ENCODE measurements around the gene GSTA4. TPM values are rescaled to one million over a fixed set of nuclear protein-coding genes. Genes with fewer than 3 reads are reported as not detected.
"Not testable (repeated sequence)": the region's sequence is repeated elsewhere in the genome, so short reads cannot be mapped to it uniquely, and the experiment has no call there.

GSTA4 gene
- total RNA-seq, 8 experiments from 2014 or later, result 62.5 to 152 (median 108) TPM

DNA sequence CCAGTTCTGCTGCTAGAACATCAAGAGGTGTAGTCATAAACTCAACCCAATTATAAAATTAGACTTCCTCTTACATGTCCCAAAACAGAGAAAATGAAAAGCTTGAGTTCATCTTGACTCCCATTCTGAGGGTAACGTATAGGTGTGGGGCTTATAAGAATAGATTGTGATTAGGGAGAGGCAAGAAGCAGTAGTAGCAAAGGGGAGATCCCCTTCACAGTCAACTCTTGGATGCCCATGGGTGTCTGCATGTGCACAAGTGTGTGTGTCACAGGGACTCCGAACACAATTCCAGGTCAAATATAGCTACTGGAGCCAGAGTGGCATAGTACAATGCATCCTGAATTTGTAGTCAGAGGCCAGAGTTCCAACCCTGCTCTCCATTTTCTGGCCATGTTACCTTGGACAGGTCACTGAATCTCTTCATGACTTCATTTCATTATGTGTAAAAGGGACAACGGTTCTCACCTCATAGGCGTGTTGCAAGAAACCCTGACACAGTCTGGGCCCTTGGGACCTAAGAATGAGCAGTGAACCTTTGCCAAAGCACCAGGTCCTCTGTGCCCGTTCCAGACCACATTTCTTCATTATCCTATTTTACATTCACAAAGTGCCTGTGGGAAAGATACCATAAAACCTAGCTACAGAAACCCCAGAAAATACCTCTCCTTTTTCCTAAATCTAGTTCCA, 11.8 kb downstream of the GSTA4 start:
- in situ Hi-C loops (cut with MboI; ENCODE audit: low pct_unique_long_range_greater_than_20kb in 2 of 9, low sequenced_read_pairs in 9 of 9, unreplicated experiment in 9 of 9), result loop anchor here in 1 of 9 experiments (25.0 kb wide), 1 partner anchor 396 kb away; the partner anchor contains the start of gene TRAM2
- no peaks in the 10 kb centered on the region for H3K4me1 ChIP-seq (replicated peaks in 1 of 2)
- no peak overlapping the region for H3K27ac ChIP-seq
- ATAC-seq (replicated peaks in 6 of 8), result no peak
- H3K4me3 ChIP-seq, result no peak overlapping the region
- 59 to 100% (median 92%) methylated on average over 1 to 5 of the region's 5 CpGs; no CpG with 5 or more reads in 1 of the 10 experiments for whole genome bisulfite sequencing, 10 experiments

GRCh38 chr6:52982680-52983079, 12.4 kb downstream of the GSTA4 start:
- in situ Hi-C loops (cut with MboI; ENCODE audit: low pct_unique_long_range_greater_than_20kb in 2 of 9, low sequenced_read_pairs in 9 of 9, unreplicated experiment in 9 of 9), result loop anchor here in 1 of 9 experiments (25.0 kb wide), 1 partner anchor 395 kb away; the partner anchor contains the start of gene TRAM2
- Histone ChIP-seq H3K4me3 (no peak overlapping the region), H3K4me1 (replicated peaks in 1 of 2) (no peaks in the 10 kb centered on the region), H3K27ac (no peak overlapping the region)
- no peak for ATAC-seq (replicated peaks in 6 of 8)
- 70 to 100% (median 98%) methylated on average over 1 to 3 of the region's 3 CpGs for WGBS, 10 experiments

- in situ Hi-C loops (cut with MboI; ENCODE audit: low pct_unique_long_range_greater_than_20kb in 2 of 9, low sequenced_read_pairs in 9 of 9, unreplicated experiment in 9 of 9), result loop anchor here in 1 of 9 experiments (25.0 kb wide), 1 partner anchor 394 kb away; the partner anchor contains the start of gene TRAM2
- ATAC-seq (replicated peaks in 6 of 8), result peak in 1 of 8 experiments; percentile 83
- Histone ChIP-seq H3K4me3 (no peak overlapping the region), H3K4me1 (replicated peaks in 1 of 2) (peaks cover 3 to 7% of the 10 kb centered on the region in 2 donors), H3K27ac (no peak overlapping the region)
Observed at GRCh38 chr6:52981222-52981900, 13.7 kb downstream of the GSTA4 start.

DNA sequence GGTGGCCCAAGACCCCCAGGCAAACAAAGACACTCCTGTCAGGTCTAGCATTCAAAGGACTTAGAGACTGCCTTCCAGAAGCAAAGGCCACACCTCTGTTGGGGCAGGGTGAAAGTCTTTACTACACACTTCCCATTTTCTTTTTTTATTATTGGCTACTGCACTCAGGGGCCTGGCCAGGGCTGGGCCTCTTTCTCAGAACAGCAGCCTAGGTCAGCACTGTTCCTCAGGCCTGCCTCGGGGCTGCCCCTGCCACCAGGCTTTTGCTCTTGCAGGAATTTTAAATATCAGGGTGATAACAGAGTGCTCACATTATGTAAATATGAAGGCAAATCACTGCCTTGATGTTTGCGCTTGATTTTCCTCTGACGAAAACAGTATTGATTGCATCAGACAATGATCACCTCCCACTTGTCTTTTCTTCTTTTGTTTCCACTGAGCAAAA, 18.5 kb downstream of the GSTA4 start:
- peak; percentile 33 to 84 (median 66) for ATAC-seq (replicated peaks in 6 of 8)
- Histone ChIP-seq H3K27ac (peak overlapping the region in 1 of 2 donors; percentile 56), H3K4me1 (replicated peaks in 1 of 2) (peaks cover 6 to 9% of the 10 kb centered on the region in 2 donors), H3K4me3 (no peak overlapping the region)
- in situ Hi-C loops (cut with MboI; ENCODE audit: low pct_unique_long_range_greater_than_20kb in 2 of 9, low sequenced_read_pairs in 9 of 9, unreplicated experiment in 9 of 9), result loop anchor here in 1 of 9 experiments (25.0 kb wide), 1 partner anchor 389 kb away; the partner anchor contains the start of gene TRAM2
- WGBS, 10 experiments, result 25 to 100% (median 46%) methylated on average over 1 to 3 of the region's 3 CpGs

DNA sequence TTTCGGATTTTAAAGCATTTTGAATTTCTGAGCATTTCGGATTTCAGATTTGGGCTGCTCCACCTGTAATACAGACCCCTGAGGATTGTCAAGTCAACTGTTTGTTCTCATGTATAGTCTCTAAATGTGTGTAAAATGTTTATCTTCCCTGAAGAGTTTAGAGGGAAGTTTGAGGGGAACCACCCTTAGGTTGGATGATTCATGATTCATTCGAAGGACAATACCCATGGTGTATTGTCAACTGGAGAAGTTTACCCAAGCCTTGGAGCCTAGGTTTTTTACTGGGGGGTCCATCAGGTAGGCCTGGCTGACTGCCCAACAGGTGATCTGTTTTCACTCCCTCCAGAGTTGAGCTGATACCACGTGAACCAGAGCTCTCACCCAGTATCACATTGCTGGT, 18.9 kb downstream of the GSTA4 start:
- WGBS, 10 experiments, result 62 to 93% (median 82%) methylated on average over 2 to 4 of the region's 4 CpGs; no CpG with 5 or more reads in 4 of the 10 experiments
- Histone ChIP-seq H3K27ac (no peak overlapping the region), H3K4me1 (replicated peaks in 1 of 2) (peaks cover 6 to 9% of the 10 kb centered on the region in 2 donors), H3K4me3 (no peak overlapping the region)
- in situ Hi-C loops (cut with MboI; ENCODE audit: low pct_unique_long_range_greater_than_20kb in 2 of 9, low sequenced_read_pairs in 9 of 9, unreplicated experiment in 9 of 9), result loop anchor here in 1 of 9 experiments (25.0 kb wide), 1 partner anchor 389 kb away; the partner anchor contains the start of gene TRAM2
- ATAC-seq (replicated peaks in 6 of 8), result peak in 3 of 8 experiments; percentile 4 to 51 (median 34)

DNA sequence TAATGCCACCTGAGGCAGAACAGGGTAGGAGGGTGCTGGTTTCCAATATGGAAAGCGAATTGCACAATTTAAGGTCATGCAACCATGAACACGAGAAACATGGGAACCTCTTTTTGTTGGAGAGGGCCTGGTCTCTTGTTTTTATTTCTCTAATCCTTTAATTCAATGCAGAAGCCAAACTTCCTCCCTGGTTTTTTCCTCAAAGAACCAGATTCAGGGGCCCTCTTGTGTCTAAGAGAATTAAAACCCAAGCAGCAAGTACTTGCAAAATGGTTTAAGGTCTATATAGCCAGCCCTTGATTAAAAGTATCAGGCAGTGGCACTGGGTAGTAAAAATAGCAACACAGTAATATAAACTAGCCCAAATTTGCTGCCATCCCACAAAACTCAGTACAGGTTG, 19.5 kb downstream of the GSTA4 start:
- Histone ChIP-seq H3K4me3 (no peak overlapping the region), H3K27ac (no peak overlapping the region), H3K4me1 (replicated peaks in 1 of 2) (peaks cover 6 to 9% of the 10 kb centered on the region in 2 donors)
- ATAC-seq (replicated peaks in 6 of 8), result no peak
- WGBS, 10 experiments, result 20 to 100% (median 80%) methylated on average over 1 to 2 of the region's 2 CpGs; no CpG with 5 or more reads in 1 of the 10 experiments
- in situ Hi-C loops (cut with MboI; ENCODE audit: low pct_unique_long_range_greater_than_20kb in 2 of 9, low sequenced_read_pairs in 9 of 9, unreplicated experiment in 9 of 9), result loop anchor here in 1 of 9 experiments (25.0 kb wide), 1 partner anchor 388 kb away; the partner anchor contains the start of gene TRAM2

- no peak for ATAC-seq (replicated peaks in 6 of 8)
- Histone ChIP-seq H3K4me1 (replicated peaks in 1 of 2) (peaks cover 6 to 9% of the 10 kb centered on the region in 2 donors), H3K4me3 (no peak overlapping the region), H3K27ac (no peak overlapping the region)
- in situ Hi-C loops (cut with MboI; ENCODE audit: low pct_unique_long_range_greater_than_20kb in 2 of 9, low sequenced_read_pairs in 9 of 9, unreplicated experiment in 9 of 9), result no loop called here
Observed at GRCh38 chr6:52972989-52973388, 22.1 kb downstream of the GSTA4 start.

GRCh38 chr6:52969359-52969758, 25.7 kb downstream of the GSTA4 start:
- 9 to 100% (median 72%) methylated on average over 1 to 2 of the region's 2 CpGs; no CpG with 5 or more reads in 4 of the 10 experiments for WGBS, 10 experiments
- Histone ChIP-seq H3K4me1 (replicated peaks in 1 of 2) (no peaks in the 10 kb centered on the region), H3K4me3 (no peak overlapping the region), H3K27ac (no peak overlapping the region)
- no peak for ATAC-seq (replicated peaks in 6 of 8)
- in situ Hi-C loops (cut with MboI; ENCODE audit: low pct_unique_long_range_greater_than_20kb in 2 of 9, low sequenced_read_pairs in 9 of 9, unreplicated experiment in 9 of 9), result no loop called here

DNA sequence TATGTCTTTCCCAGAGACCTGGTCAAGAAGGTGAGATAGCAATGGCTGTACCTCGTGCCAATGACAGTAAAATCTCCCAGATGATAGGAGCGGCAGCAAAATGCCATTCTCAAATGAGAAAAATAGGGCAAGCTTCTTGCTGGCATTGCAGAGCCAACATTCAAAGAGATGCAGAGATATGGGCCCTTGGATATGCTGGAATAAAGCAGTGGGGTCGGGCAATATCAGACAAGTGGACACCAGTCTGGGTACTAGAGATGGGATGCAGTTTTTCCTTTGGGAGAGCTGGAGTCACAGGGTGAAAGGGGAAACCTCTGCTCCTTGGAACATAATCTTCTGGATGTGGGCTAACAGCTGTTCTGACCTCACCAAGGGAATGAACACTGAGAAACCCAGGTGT, 29.0 kb downstream of the GSTA4 start:
- in situ Hi-C loops (cut with MboI; ENCODE audit: low pct_unique_long_range_greater_than_20kb in 2 of 9, low sequenced_read_pairs in 9 of 9, unreplicated experiment in 9 of 9), result no loop called here
- WGBS, 10 experiments, result 0 to 100% (median 83%) methylated on average over 1 to 3 of the region's 3 CpGs; no CpG with 5 or more reads in 3 of the 10 experiments
- no peak overlapping the region for H3K4me3 ChIP-seq

DNA sequence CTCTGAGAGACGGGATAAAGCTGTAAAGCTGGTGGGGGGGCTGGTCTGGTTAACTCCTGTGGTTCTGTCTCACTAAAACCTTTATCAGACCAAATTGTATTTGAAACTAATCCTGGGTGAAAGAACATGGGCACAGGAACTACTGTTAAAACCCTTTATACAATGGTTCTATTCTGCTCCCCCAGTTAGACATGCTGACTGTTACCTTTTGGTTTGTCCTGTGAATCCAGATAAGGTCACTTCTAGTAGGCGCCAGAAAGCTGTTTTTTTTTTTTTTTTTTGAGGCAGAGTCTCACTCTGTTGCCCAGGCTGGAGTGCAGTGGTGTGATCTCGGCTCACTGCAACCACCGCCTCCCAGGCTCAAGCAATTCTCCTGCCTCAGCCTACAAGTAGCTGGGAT, 29.7 kb downstream of the GSTA4 start:
- 0 to 92% (median 77%) methylated on average over 1 to 4 of the region's 4 CpGs; no CpG with 5 or more reads in 2 of the 10 experiments for WGBS, 10 experiments
- Histone ChIP-seq H3K4me1 (replicated peaks in 1 of 2) (no peaks in the 10 kb centered on the region), H3K27ac (no peak overlapping the region), H3K4me3 (no peak overlapping the region)
- ATAC-seq (replicated peaks in 6 of 8), result no peak
- in situ Hi-C loops (cut with MboI; ENCODE audit: low pct_unique_long_range_greater_than_20kb in 2 of 9, low sequenced_read_pairs in 9 of 9, unreplicated experiment in 9 of 9), result no loop called here

More for the DNA sequence above, 29.0 kb downstream of the GSTA4 start:
- no peak for ATAC-seq (replicated peaks in 6 of 8)
- H3K4me1 ChIP-seq (replicated peaks in 1 of 2), result no peaks in the 10 kb centered on the region
- no peak overlapping the region for H3K27ac ChIP-seq

DNA sequence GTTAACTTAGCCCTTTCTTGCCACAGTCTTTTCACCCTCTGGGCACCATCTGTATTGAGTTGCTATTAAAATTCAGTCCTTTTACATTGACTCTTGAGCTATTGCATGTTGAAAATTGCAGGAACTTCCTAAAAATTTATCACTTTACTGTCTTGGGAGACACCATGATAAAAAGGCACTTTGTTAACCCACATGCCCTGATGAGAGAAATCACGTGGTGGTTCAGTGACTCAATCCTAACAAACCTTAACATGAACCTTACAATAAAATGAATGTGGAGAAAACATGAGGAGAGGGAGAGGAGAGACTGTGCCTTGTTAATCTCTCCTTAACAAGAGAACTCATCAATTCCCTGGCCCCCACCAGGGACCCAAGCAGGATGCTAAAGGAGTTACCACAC, 30.8 kb downstream of the GSTA4 start:
- in situ Hi-C loops (cut with MboI; ENCODE audit: low pct_unique_long_range_greater_than_20kb in 2 of 9, low sequenced_read_pairs in 9 of 9, unreplicated experiment in 9 of 9), result no loop called here
- no peak overlapping the region for H3K27ac ChIP-seq

DNA sequence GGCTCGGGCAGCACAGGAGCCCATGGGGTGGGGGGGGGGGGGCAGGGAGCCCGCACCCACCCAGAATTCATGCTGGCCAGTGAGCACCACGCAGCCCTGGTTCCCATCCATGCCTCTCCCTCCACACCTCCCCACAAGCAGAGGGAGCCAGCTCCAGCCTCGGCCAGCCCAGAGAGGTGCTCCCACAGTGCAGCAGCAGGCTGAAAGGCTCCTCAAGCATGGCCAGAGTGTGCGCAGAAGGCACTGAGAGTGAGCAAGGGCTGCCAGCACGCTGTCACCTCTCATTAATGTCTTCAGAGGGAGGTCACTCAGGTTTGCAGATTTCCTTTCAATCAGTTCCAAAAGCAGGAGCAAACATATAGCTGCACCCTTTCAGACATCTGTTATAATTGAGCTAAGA, 32.4 kb downstream of the GSTA4 start:
- H3K4me3 ChIP-seq, result no peak overlapping the region
- no peaks in the 10 kb centered on the region for H3K4me1 ChIP-seq (replicated peaks in 1 of 2)
- H3K27ac ChIP-seq, result no peak overlapping the region
- WGBS, 10 experiments, result 83% methylated on average over 2 of the region's 6 CpGs; no CpG with 5 or more reads in 9 of the 10 experiments
- in situ Hi-C loops (cut with MboI; ENCODE audit: low pct_unique_long_range_greater_than_20kb in 2 of 9, low sequenced_read_pairs in 9 of 9, unreplicated experiment in 9 of 9), result no loop called here
- no peak for ATAC-seq (replicated peaks in 6 of 8)

More for the DNA sequence above, 30.8 kb downstream of the GSTA4 start:
- no peak for ATAC-seq (replicated peaks in 6 of 8)
- 0 to 80% (median 38%) methylated on average over 1 of the region's 1 CpG; no CpG with 5 or more reads in 4 of the 10 experiments for WGBS, 10 experiments
- no peaks in the 10 kb centered on the region for H3K4me1 ChIP-seq (replicated peaks in 1 of 2)
- H3K4me3 ChIP-seq, result no peak overlapping the region

DNA sequence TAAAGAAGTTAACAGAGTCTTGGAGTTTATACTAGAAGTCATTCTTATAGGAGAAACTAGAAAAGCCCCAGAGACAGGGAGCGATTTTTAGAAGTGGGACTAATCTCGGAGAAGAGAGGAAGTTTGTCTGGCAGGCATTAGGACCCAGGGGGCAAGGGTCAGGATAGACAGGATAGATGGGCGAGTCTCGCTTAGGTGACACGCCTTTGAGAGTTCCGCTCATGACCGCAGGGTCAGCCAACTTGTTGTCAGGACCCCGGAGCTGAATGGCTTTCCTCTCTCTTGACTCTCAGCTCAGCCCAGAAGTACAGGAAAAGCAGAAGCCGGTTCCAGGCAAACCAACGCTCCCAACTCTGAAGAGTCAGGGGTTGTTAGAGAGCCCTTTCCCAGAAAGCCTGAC, 34.1 kb downstream of the GSTA4 start:
- ATAC-seq (replicated peaks in 6 of 8), result not testable (repeated sequence)
- 44 to 100% (median 67%) methylated on average over 1 to 5 of the region's 10 CpGs; no CpG with 5 or more reads in 3 of the 10 experiments for WGBS, 10 experiments

More for the DNA sequence above, 34.1 kb downstream of the GSTA4 start:
- H3K4me3 ChIP-seq; in situ Hi-C loops (cut with MboI; ENCODE audit: low pct_unique_long_range_greater_than_20kb in 2 of 9, low sequenced_read_pairs in 9 of 9, unreplicated experiment in 9 of 9); H3K4me1 ChIP-seq (replicated peaks in 1 of 2); H3K27ac ChIP-seq: not testable (repeated sequence)

All from motor neuron (in vitro differentiated cells).